ENCODE results near the gene KDM4C. TPM values are rescaled to one million over a fixed set of nuclear protein-coding genes. Genes with fewer than 3 reads are reported as not detected.

KDM4C gene
- total and polyA plus RNA-seq, 2 of the 8 experiments (the other 6 are each of a cell fraction or from before 2014, with no cell fraction given) = 13.0 to 26.1 TPM

- Histone ChIP-seq H3K14ac (ENCODE audit: insufficient read length) (no peak overlapping the region), H3K9ac (replicated peaks in 1 of 4; ENCODE audit: extremely low read depth in 1 of 4, low read depth in 3 of 4, low read length in 3 of 4) (no peak overlapping the region), H3K36me3 (ENCODE audit: control insufficient read depth in 2 of 4, insufficient read depth in 4 of 4, low read length in 3 of 4) (no peaks in the 10 kb centered on the region), H3K23me2 (ENCODE audit: low read depth, low read length) (peaks cover 11% of the 10 kb centered on the region), H3K4me3 (ENCODE audit: extremely low read depth in 1 of 4, insufficient read depth in 2 of 4, low read depth in 3 of 4, low read length in 4 of 4) (peak overlapping the region; percentile 71 to 91 (median 82)), H4K8ac (ENCODE audit: extremely low read depth, insufficient read depth, low read length) (no peak overlapping the region), H3K9me3 (ENCODE audit: insufficient read depth in 2 of 2, low read depth in 1 of 2, low read length in 1 of 2) (no peaks in the 10 kb centered on the region), H3K79me2 (ENCODE audit: control insufficient read depth in 1 of 2, insufficient read depth in 2 of 2, low read length in 2 of 2) (peaks cover 9 to 39% of the 10 kb centered on the region in 2 experiments), H3K18ac (ENCODE audit: extremely low read depth, low read length) (no peak overlapping the region), H2BK15ac (ENCODE audit: low read length) (no peak overlapping the region), H3K27me3 (replicated peaks in 1 of 4; ENCODE audit: control insufficient read depth in 3 of 4, extremely low read depth in 1 of 4, insufficient read depth in 3 of 4, low read length in 3 of 4) (no peaks in the 10 kb centered on the region), H2BK120ac (replicated peaks; ENCODE audit: low read depth, low read length) (no peak overlapping the region), H4K20me1 (replicated peaks in 1 of 2; ENCODE audit: control insufficient read depth in 1 of 2, insufficient read depth in 2 of 2, low read length in 2 of 2) (no peaks in the 10 kb centered on the region), H3K56ac (replicated peaks; ENCODE audit: insufficient read length, low read depth, low read length) (peak overlapping the region; percentile 30), H2AFZ (ENCODE audit: low read length) (no peak overlapping the region), H3K4ac (replicated peaks; ENCODE audit: insufficient read length, low read depth, low read length) (no peak overlapping the region), H3K4me2 (ENCODE audit: insufficient read depth in 1 of 2, low read depth in 2 of 2, low read length in 2 of 2) (peak overlapping the region; percentile 94 to 99), H2BK5ac (ENCODE audit: low read depth, low read length) (no peak overlapping the region), H4K91ac (replicated peaks; ENCODE audit: insufficient read length, low read length) (no peak overlapping the region), H3K23ac (ENCODE audit: insufficient read length) (no peak overlapping the region), H4K5ac (ENCODE audit: insufficient read length, low read depth, low read length) (no peak overlapping the region), H3K4me1 (replicated peaks in 1 of 4; ENCODE audit: control insufficient read depth in 3 of 4, insufficient read depth in 4 of 4, low read length in 3 of 4) (peaks cover 2 to 6% (median 4%) of the 10 kb centered on the region in 4 experiments; a peak in 5 of 7 replicates), H3K79me1 (ENCODE audit: low read depth, low read length) (peaks cover 5% of the 10 kb centered on the region), H2BK20ac (ENCODE audit: low read length) (no peak overlapping the region), H2BK12ac (ENCODE audit: low read depth, low read length) (no peak overlapping the region), H2AK5ac (ENCODE audit: low read depth, low read length) (no peak overlapping the region), H3K27ac (ENCODE audit: low read depth, low read length) (no peak overlapping the region)
- no peak for FAIRE-seq
- no peak for DNase-seq (ENCODE audit: low read depth in 1 of 2, low spot score in 2 of 2)
- 0% methylated on average over 4 of the region's 35 CpGs; no CpG with 5 or more reads in 1 of the 2 experiments for WGBS, 2 experiments (ENCODE audit: extremely low coverage in 1 of 2, insufficient coverage in 1 of 2, insufficient read length in 1 of 2, insufficient replicate concordance in 2 of 2, low coverage in 1 of 2, low lambda C conversion rate in 2 of 2, missing lambda C conversion rate in 1 of 2)
- POLR2A ChIA-PET (ENCODE audit: partially characterized antibody) = interaction anchor here (0.7 to 2.8 kb wide), 18 partner anchors 13 to 126 kb away, joined by 3 to 18 read pairs (median 4); no protein-coding TSS in a partner anchor
- CTCF ChIA-PET (ENCODE audit: partially characterized antibody) = interaction anchor here (0.8 to 1.3 kb wide), 5 partner anchors 9 to 172 kb away, joined by 3 to 4 read pairs (median 3); no protein-coding TSS in a partner anchor
- TF ChIP-seq RBBP5 (IDR thresholded peaks at IDR 0.05; ENCODE audit: borderline replicate concordance, low read depth, low read length) = peak; percentile 5; the same call in 1 of the 2 replicates
- TF ChIP-seq ASH2L (IDR thresholded peaks at IDR 0.05; ENCODE audit: low read length) = peak; percentile 11
- peak; percentile 10 for TF ChIP-seq KDM4A (IDR thresholded peaks at IDR 0.05; ENCODE audit: low read depth, low read length, severe bottlenecking)
- TF ChIP-seq, protein P1, sequence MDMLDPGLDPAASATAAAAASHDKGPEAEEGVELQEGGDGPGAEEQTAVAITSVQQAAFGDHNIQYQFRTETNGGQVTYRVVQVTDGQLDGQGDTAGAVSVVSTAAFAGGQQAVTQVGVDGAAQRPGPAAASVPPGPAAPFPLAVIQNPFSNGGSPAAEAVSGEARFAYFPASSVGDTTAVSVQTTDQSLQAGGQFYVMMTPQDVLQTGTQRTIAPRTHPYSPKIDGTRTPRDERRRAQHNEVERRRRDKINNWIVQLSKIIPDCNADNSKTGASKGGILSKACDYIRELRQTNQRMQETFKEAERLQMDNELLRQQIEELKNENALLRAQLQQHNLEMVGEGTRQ (IDR thresholded peaks at IDR 0.05; ENCODE audit: low read length) = no peak
- TF ChIP-seq KDM1A (IDR thresholded peaks at IDR 0.05; ENCODE audit: borderline replicate concordance, low read length) = no peak
- no peak for TF ChIP-seq PHF8 (conservative IDR thresholded peaks at IDR 0.05; ENCODE audit: low read depth, low read length)
These were observed 400 bp downstream of the KDM4C start for GRCh38 chr9:6758248-6758497.

All from H1 (cell line).